ENCODE measurements around the gene OR13C3.

Gene OR13C3

GRCh38 chr9:104536756-104537155 lies at the start of gene OR13C3:
OR13C3 (minus strand) TSS chr9:104536856; CDS start chr9:104536723, 133 bp downstream.
- no peak for ATAC-seq
- TF ChIP-seq ZNF565 (CRISPR knock-in tag; conservative IDR thresholded peaks at IDR 0.05; ENCODE audit: low read depth) (no peak), ZNF70 (CRISPR knock-in tag; IDR thresholded peaks at IDR 0.05) (no peak), POU6F1 (CRISPR knock-in tag; IDR thresholded peaks at IDR 0.05; ENCODE audit: borderline replicate concordance, low read depth) (no peak), TSHZ2 (CRISPR knock-in tag; IDR thresholded peaks at IDR 0.05) (no peak), OSR1 (CRISPR knock-in tag; IDR thresholded peaks at IDR 0.05) (no peak), ARNTL (CRISPR knock-in tag; IDR thresholded peaks at IDR 0.05; ENCODE audit: borderline replicate concordance, low read depth) (no peak), CREB5 (CRISPR knock-in tag; IDR thresholded peaks at IDR 0.05; ENCODE audit: low read depth) (no peak)

GRCh38 chr9:104580562-104580961 lies 43.9 kb upstream of the OR13C3 start:
- no peak for ATAC-seq

More at GRCh38 chr9:104580562-104580961, 43.9 kb upstream of the OR13C3 start:
- no peak for TF ChIP-seq GLIS3 (CRISPR knock-in tag; IDR thresholded peaks at IDR 0.05)
- TF ChIP-seq TCF4 (CRISPR knock-in tag; IDR thresholded peaks at IDR 0.05; ENCODE audit: borderline replicate concordance), result no peak
- no peak for TF ChIP-seq TSHZ2 (CRISPR knock-in tag; IDR thresholded peaks at IDR 0.05)
- TF ChIP-seq PATZ1 (CRISPR knock-in tag; IDR thresholded peaks at IDR 0.05; ENCODE audit: borderline replicate concordance), result no peak
- no peak for TF ChIP-seq CREB5 (CRISPR knock-in tag; IDR thresholded peaks at IDR 0.05; ENCODE audit: low read depth)
- TF ChIP-seq ZNF8 (CRISPR knock-in tag; IDR thresholded peaks at IDR 0.05), result no peak
- TF ChIP-seq ZFP30 (CRISPR knock-in tag; IDR thresholded peaks at IDR 0.05), result no peak
- TF ChIP-seq ZNF565 (CRISPR knock-in tag; conservative IDR thresholded peaks at IDR 0.05; ENCODE audit: low read depth), result no peak
- no peak for TF ChIP-seq ZFP3 (CRISPR knock-in tag; IDR thresholded peaks at IDR 0.05)
- TF ChIP-seq ESRRG (CRISPR knock-in tag; IDR thresholded peaks at IDR 0.05), result no peak
- no peak for TF ChIP-seq CSDC2 (CRISPR knock-in tag; IDR thresholded peaks at IDR 0.05)
- no peak for TF ChIP-seq ZNF70 (CRISPR knock-in tag; IDR thresholded peaks at IDR 0.05)
- no peak for TF ChIP-seq ISL1 (CRISPR knock-in tag; IDR thresholded peaks at IDR 0.05)

Measured in SK-N-SH treated with all-trans-retinoic acid at 6 μM for 48 hours (cell line).